SK-N-DZ (cell line): ENCODE data around the gene ATP8B4.

Source experiments
- DNase-seq: peaks from one replicate; pipeline ENCODE4 v3.0.0-alpha.2; 2015; ENCODE audit warnings: low spot score

Gene ATP8B4

DNA sequence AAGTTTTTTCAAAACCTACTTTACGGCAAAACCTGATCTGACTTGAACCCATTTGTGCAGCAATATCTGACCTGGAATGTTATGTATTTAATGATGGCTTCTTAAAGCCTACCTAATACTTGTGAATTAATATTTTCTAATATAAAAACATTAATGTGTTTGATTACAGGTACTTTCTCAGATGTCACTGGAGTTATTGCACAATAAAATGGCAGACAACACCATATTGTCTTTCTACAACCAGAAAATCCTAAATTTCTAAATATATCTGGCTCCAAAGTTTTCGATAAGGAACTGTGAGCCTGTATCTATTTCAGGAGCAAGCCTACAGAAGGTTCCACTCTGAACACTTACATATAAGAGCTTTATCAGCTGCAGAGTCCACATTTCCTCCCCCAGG is 184.5 kb downstream of the ATP8B4 start:
- DNase-seq, result no peak

DNA sequence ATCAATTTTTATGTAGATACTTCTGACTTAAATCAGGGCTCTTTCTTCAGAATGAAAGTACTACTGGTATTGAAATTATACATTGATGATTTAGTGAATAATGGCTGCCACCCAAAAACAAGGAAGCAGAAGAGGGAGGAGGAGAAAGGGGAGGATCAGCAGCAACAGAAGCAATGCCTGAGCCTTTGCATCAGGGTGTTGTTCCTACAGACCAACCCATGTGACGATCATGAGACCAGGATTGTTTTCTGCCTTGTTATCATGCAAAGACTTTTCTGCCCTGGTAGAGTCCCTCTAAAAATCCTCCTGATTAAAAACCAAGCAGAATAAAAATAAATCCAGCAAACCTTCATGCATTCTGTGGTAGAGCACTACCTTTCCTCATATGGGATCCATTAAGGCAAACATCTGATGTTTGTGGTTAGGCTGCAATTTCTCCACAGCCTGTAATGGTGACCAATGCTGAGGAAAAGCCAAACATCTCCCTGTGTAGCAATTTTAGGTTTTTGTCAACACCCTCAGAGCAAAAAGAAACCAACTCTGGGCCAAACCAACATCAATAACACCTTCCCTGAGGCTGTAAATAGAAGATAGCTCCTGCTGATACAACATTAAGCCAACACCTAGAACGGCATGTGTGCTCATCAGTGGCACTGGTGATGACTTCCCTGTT is 191.7 kb downstream of the ATP8B4 start:
- DNase-seq, result no peak

DNA sequence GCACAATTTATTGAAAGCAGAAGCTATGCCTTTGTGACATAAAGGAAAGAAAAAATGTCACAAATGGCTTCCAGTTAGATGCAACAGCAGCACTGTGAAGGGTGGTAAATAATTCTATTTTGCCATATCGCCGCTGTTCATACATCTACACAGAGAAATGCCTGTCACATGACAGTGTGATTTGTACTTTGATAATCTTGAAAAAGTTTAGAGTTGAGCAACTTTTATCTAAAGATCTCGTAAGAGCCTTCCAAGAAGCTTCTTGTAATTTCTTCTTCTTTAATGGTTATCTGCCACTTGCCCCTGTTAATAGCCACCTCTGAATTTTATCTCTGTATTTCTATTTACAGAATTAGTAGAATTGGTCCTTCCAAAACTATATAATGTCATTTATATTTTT is 192.3 kb downstream of the ATP8B4 start:
- DNase-seq, result no peak

DNA sequence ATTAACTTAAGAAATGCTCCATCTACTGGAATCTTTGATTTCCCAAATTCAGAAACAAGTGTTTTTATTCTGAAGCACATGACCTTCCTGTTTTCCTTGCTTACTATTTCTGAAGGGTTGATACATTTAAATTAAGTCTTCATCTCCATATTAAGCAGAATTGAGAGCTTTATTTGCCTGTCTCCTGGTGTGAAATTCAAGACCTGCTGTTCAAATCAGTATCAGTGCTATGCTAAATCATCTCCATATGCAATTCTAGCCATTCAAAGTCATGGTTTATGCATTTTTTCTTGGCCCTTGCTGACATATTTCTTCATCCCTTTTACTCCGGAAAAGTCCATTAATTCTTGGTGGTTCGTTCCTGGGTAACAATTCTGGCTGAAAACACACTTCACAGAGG is 195.4 kb downstream of the ATP8B4 start:
- DNase-seq, result no peak

DNA sequence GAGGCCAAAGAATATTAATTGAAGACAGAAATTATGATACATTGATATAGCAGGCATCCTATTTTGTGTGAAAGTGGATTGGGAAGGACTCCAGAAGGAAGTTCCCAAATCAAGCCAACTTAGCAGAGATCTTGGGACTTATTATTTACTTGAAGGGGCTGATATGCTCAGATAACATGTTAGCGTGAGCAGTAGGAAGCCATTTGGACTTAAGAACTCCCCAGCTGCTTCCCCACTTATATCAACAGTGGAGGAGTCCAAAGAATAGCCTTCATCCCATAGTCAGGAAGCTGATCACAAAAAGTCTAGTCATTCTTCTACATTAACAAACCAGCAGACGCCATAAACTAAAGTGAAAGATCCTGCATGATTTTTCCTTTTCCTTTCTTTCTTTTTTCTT is 200.0 kb downstream of the ATP8B4 start:
- no peak for DNase-seq

DNA sequence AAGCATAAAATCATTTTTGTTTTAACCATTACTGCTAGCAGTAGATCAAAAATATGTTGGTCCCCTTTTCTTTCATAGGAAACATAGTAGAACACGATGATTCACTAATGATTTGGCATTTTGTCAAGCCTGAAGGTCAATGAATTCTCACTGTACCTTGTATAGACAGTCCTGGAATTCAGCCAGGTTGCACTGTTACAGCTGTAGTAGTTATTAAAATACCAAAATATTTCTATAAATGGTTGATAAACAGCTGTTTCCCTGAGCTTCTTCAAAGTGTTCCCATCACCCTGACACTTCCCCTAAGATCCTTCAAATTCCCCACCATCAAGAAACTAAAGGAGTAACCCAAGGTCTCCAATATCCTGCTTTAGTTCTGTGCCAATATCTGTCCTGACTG is 200.9 kb downstream of the ATP8B4 start:
- DNase-seq, result no peak

DNA sequence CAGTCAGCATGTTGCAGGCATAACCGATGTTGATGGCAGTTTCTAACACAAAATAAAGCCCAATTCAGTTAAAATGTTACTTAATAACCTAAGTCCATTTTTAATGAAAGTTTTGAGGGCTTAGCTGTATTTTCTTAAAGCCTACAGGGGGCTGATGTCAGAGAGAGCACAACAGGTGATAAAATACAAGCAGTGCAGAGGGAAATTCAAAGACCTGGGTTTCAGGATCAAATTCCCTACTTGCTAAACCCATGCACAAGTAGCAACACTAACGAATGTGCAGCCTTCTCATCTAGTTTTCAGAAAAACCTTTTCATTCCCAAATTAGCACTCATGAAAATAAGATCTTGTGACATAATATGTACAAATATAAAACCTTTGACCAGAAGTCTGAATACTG is 202.0 kb downstream of the ATP8B4 start:
- DNase-seq, result no peak

DNA sequence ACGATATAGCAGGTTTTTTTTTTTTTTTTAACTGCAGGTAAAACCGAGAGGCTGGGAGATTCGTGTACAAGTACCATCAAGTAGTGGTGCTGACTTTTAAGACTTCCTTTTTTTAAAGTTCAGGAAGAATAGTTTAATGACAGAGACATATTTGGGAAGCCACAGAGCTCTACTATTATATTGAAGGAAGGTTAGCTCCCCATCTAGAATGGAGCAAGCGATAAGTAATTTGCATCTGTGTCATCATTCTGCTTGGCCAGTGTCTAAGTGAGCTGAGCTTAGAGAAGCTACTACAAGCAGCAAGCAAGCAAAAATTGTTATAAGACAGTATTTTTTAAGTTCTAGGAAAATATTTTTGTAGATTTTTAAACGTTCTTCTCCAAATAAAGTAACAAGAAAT is 203.2 kb downstream of the ATP8B4 start:
- DNase-seq, result no peak

DNA sequence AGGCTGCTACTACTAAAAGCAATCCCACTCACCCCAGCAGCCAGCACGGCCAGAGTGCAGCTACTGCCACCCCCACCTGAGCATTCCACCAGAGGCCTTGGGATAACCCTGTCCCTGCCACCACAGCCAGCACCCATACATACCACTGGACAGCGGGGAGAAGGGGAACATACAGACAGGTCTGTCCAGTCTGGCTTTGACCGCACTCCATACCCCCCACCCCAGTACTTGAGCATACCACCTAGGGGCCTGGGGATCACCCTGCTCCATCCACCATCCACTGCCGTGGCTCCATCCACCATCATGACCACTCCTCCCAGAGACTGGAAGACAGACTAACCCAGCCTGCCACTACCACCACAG is 210.1 kb downstream of the ATP8B4 start:
- no peak for DNase-seq

DNA sequence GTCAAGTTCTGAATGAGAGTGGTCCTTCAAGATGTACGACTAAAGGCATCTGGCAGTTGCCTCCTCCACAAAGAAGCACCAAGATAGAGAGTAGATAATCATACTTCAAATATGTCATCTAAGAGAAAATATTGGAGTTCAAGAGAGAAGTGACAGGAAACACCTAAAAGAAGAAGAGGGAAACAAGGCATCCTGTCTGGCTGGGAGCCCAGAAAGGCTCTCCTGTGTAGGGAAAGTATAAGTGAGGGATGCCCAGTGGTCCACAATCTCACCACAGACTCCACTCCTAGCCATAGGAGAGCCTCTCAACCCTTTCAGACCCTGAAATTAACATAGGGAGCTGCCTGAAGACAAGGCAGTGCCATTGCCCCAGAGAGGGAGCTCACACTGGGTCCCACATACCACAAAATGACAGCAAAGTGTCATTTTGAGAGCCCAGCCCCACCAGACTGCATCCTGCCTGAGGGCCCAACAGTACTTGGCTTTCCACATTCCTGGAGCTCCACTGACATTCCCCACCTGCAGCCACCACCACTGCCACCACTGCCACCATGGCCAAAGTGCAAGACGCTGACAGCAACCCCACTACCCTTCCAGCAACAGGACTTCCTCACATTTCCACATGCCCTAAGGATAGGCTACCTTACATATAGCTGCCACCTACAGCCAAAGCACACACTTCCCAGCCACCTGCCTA is 210.6 kb downstream of the ATP8B4 start:
- no peak for DNase-seq

DNA sequence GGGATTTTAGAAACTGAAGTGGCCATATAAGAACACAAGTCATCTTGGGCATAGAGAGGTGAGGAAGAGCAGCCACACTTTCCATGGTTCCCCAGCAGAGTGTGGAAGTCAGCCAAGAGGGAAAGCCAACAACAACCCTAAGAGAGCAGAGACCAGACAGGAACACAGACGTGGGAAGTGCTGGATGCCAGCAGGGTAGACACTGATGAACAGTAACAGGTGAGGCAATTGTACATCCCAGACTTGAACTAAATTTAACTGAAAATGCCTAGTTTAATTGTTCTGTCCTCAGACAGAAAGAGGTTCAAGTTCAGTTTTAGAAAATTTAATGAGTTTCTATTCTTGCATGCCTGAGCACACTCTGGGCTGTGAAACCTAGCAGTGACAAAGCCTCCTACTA is 212.1 kb downstream of the ATP8B4 start:
- no peak for DNase-seq

DNA sequence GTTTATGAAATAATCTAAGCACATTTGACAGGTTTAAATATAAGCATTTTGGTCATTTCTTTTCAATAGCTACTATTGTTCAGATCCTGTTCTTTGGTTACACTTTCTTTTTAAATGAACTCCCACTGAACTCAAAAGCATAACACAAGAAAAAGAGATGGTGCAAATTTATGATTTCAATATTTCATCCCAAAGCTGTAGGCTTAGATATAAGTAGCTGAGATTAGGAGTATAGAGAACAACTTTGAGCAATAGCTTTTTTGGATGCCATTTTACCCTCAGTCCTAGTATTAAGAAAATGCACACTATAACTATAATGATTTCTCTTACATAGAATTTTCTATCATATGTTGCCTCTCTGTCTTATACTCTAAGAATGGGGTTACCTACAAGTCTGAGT is 213.8 kb downstream of the ATP8B4 start:
- DNase-seq, result no peak

DNA sequence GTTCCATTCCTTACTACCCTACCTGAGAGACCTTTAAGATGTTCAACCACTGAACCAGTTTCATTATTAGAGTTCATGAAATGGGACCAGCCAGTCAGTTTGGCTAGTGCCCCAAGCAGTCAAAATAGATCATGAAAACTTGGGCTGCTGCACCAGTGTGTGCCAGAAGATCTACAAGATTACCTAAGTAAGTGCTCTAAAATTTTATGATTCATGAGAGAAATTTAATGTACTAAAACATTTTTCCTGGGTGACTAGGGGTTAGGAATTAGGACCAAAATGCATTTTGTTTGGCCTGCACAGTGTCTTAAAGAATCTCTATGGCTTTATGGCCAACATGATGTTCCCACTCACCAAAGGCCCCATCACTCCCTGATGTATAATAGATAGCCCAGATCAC is 214.7 kb downstream of the ATP8B4 start:
- DNase-seq, result no peak

DNA sequence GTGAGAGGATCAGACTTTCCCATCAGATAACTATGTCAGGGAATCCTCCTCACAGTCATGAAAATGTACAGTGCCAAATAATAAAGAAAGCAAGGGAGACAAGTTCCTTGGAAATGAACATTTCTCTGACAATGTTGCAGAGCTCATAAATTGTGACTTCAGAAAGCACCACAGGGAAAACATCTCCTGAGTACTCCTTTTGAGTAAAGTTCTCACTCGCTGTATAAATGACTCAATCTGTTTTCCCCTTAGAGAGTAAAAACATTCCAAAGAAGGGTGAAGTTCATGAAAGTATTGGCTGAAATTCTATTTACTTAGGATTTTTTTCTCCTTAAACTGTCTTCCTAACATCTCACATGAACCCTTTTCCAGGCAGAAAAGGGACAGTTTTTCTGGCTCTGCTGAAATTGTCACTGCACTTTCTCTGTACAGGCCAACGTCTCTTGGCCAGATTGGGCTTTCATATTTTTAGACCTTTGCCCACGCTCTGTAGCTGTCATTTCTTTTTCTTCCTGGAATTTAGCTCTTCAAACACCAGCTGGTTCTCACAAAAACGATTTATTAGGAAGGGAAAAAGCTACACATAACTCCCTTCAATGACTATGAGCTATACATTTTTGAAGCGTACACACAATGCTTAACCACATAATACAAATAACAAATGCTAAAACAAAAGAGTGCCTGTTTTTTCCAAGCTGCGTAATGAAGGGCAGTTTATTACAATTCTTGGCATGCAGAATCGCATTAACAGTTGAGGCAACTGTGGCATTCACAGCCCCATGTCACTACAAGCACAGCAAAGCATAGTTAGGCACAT is 216.1 kb downstream of the ATP8B4 start:
- DNase-seq, result no peak

DNA sequence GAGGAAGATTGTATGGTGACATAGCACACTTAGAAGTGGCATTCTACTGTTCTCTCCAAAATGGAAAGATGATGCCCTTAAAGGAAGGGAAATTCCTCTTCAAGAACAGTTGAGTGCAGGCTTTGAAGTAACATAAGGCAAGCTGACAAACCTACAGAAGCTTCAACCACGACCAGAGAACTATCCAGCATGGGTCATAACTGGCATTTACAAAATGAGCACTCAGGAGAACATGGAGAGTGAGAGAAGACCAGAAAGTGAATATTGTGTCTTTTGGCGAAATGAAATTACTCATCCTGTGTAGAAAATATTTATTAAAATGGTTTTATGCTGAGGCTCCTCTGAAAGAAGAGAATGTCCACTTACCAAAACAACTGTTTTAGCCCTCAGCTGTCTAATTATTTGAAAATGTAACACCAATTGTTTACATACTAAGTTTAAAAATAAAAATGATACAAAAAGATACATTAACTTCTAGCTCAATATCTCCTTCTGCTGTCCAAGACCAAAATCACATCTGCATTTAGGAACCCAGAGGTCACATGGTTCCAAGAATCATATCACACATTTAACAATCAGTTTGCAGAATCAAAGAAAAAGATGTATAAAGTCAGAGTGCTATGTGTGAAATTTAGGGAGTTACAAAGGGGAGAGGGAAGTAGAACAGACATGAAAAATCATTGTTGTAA is 216.9 kb downstream of the ATP8B4 start:
- DNase-seq, result no peak

DNA sequence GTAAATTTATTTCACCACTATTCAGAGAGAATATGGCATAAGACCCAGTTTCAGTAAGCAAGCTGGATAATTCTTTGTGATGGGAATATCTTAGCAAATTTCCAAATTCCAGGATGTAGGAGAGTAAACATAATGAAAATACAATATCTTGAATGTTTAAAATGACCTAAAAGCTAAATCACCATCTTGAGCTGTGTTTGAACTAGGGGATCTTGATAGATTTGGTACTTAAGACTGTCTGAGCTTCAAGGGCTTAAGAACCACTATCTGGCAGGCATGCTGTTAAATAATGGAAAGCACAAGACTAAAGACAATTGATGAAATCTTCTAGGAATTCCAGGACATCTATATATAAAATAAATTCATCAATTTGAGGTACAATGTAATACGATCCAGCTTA is 217.7 kb downstream of the ATP8B4 start:
- no peak for DNase-seq

DNA sequence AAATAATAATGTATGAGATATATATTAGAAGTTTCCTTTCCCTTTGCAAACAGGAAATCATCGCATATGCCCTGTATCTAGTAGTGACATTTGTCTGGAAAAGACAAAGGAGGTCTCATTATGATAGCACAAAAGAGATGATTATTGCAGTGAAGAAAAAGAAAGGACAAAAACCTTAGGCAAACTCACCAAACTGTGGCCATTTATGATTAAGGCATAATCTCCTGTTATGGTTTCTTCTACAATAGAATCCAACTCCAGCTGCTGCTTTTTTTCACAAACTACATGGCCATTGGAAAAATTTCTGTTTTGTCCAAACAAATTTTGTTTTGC is 218.2 kb downstream of the ATP8B4 start:
- no peak for DNase-seq

DNA sequence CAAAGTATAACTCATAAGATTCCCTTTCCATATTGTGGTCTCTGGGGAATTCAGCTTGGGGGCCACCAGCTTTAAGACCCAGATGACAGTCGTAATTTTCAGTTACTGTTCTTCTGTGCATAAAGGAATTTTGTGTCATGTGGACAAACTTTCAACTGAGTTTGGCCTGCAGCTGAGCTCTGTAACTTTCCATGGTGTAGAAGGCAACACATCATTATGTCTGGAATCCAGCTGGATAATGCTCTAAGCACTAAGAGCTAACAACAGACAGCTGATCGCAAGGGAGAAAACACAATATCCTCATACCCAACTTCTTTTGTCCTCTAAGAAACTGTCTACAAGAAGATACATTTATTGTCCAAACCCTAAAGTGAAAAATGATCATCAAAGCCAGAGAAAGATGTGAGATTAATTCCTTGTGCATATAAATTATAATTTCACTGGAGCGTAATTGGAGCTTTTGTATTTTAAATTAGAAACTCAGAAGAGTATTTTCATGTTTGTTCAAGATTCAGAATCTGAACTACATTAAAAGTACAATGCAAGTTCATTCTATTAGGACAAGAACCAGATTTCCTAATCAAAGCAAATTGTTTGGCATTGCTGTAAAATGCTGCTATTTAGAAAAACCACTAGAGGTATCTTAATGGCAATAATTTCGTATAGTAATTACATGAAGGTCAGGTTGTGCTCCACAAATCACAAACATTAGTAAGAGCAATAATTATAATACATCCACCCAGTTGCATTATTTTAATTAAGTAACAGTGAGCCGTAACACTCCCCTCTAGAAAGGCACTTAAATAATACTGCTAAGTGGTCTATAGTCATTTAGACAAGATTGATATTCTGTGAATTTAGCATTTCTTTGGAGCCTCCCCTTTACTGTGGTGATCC is 218.8 kb downstream of the ATP8B4 start:
- DNase-seq, result no peak

DNA sequence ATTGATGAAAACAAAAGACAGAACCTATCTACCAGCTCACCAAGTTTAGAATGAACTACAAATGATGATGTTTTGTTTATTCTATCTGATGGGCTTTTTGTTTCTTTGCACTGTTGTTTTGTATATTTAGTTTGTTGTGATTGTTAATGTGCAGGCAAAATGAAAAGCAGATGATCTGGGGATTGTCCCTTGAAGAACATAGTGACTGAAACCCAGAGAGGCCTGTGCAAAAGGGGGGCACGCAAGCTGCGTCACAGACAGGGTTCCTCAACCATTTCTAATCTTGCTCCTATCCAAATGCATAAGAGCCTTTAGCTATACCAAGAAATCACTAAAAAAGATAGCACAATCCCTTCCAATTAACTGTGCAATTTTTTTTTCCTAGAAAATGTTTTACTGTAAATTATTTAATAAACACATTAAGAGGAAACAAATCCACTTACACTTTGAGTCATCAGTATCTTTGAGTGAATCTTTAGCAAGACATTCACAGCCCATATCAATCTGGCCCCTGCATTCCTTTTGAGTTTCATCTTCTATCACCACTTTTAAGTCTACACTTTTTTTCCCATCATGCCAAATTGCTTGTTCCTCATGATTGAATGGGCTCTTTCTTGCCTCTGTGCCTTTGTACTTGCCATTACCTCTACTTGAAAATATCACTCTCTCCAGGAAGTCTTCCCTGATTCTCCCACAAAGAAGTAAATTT is 220.3 kb downstream of the ATP8B4 start:
- no peak for DNase-seq

DNA sequence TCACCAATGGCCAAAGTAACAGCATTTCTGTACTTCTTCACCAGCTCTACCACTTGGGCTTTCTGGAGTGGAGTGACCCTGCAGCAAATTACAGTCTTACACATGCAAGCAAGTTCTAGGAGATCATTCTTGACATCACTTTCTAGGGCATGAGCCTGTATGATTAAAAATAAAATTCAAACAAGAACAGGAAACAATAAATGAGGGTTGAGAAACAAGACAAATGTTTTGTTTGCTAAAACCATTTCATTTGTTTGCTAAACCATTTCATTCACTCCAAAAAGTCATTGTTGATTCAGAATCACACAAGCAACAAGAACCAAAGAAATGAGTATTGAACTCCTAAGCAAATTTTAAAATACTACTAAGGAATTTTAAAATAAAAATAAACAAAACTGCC is 220.9 kb downstream of the ATP8B4 start:
- DNase-seq, result no peak
